NK-92 (cell line): ENCODE results near the gene GRIN3B.
"Not testable (repeated sequence)": the region's sequence is repeated elsewhere in the genome, so short reads cannot be mapped to it uniquely, and the experiment has no call there.

Source experiments
- DNase-seq: peaks from one replicate; lab custom pipeline; 2025; ENCODE audit not compliant: unreplicated experiment; lab: John Stamatoyannopoulos, UW

Gene GRIN3B

GRCh38 chr19:1000095-1000494, at the start of gene GRIN3B:
GRIN3B (plus strand) TSS chr19:1000419; CDS start chr19:1000438, 19 bp downstream.
- DNase-seq = no peak

GRCh38 chr19:952049-952679, 48.1 kb upstream of the GRIN3B start:
- DNase-seq = no peak

GRCh38 chr19:952680-953444, 47.4 kb upstream of the GRIN3B start:
- no peak for DNase-seq

- DNase-seq = no peak
These were observed 46.6 kb upstream of the GRIN3B start for GRCh38 chr19:953445-954271.

- no peak for DNase-seq
These were observed 45.9 kb upstream of the GRIN3B start for GRCh38 chr19:954272-954671.

GRCh38 chr19:954672-955494, 45.3 kb upstream of the GRIN3B start:
- no peak for DNase-seq

GRCh38 chr19:955803-956765, 44.1 kb upstream of the GRIN3B start:
- DNase-seq = no peak

- no peak for DNase-seq
These were observed 43.3 kb upstream of the GRIN3B start for GRCh38 chr19:956766-957440.

- not testable (repeated sequence) for DNase-seq
These were observed 42.6 kb upstream of the GRIN3B start for GRCh38 chr19:957578-957977.

- DNase-seq = no peak
These were observed 41.0 kb upstream of the GRIN3B start for GRCh38 chr19:958967-959855.

GRCh38 chr19:960020-960419, 40.2 kb upstream of the GRIN3B start:
- DNase-seq = no peak

- DNase-seq = no peak
These were observed 39.6 kb upstream of the GRIN3B start for GRCh38 chr19:960601-960938.

GRCh38 chr19:961866-962620, 38.2 kb upstream of the GRIN3B start:
- no peak for DNase-seq

- DNase-seq = no peak
These were observed 37.4 kb upstream of the GRIN3B start for GRCh38 chr19:962683-963400.

- no peak for DNase-seq
These were observed 36.7 kb upstream of the GRIN3B start for GRCh38 chr19:963486-963951.

GRCh38 chr19:964116-964520, 36.1 kb upstream of the GRIN3B start:
- no peak for DNase-seq
